Measurements from ENCODE around the gene PRPH2.

The PRPH2 gene

GRCh38 chr6:42652024-42652746, 70.2 kb downstream of the PRPH2 start:
- no peaks in the 10 kb centered on the region for H3K9me2 ChIP-seq (replicated peaks; ENCODE audit: control insufficient read depth, low read length)
- no peak overlapping the region for H3K4me3 ChIP-seq (ENCODE audit: low read length)
- no peaks in the 10 kb centered on the region for H3K9me3 ChIP-seq (ENCODE audit: control insufficient read depth, insufficient read depth, low read length)
- peaks cover 16% of the 10 kb centered on the region; the same call in 1 of the 2 replicates for H3F3A ChIP-seq (ENCODE audit: control insufficient read depth, insufficient read depth)
- H3K27ac ChIP-seq (ENCODE audit: low read depth, low read length) = no peak overlapping the region
- H3K4me1 ChIP-seq (ENCODE audit: control insufficient read depth, low read length) = no peaks in the 10 kb centered on the region
- H3K4me2 ChIP-seq (ENCODE audit: low read length) = no peak overlapping the region
- peaks cover 53% of the 10 kb centered on the region for H3K36me3 ChIP-seq (ENCODE audit: control insufficient read depth, low read length)
- H3K27me3 ChIP-seq (ENCODE audit: control insufficient read depth, low read length) = no peaks in the 10 kb centered on the region
- TF ChIP-seq EZH2phosphoT487 (IDR thresholded peaks at IDR 0.05; ENCODE audit: borderline replicate concordance, low read length) (no peak), CTCF (IDR thresholded peaks at IDR 0.05; ENCODE audit: low read depth, low read length, poor library complexity, severe bottlenecking) (no peak)
- no peaks in the 10 kb centered on the region for H4K20me1 ChIP-seq (ENCODE audit: control insufficient read depth, insufficient read depth, low read depth, low read length)
- H3K79me2 ChIP-seq (ENCODE audit: control insufficient read depth, low read length) = no peaks in the 10 kb centered on the region
